WTC11 (cell line): ENCODE measurements around the gene CYGB. TPM values are rescaled to one million over a fixed set of nuclear protein-coding genes. Genes with fewer than 3 reads are reported as not detected.
A peak's percentile ranks its signal among the peaks of the same experiment; 100 is the strongest.
"Not testable (repeated sequence)": the region's sequence is repeated elsewhere in the genome, so short reads cannot be mapped to it uniquely, and the experiment has no call there.

Source experiments
- ATAC-seq: fragments of 200-7000 bp; cut with Tn5 transposase; 2 replicates; pipeline ENCODE4 v1.10.0; 2021; ENCODE audit warnings: mild to moderate bottlenecking, moderate library complexity
- CTCF ChIA-PET: fragments of 300-600 bp; sonication (Branson Sonifier 250); formaldehyde crosslinking; loops from one replicate; lab custom pipeline; 2021; ENCODE audit warnings: antibody characterized with exemption; lab: Charles Lee
- POLR2A ChIA-PET: fragments of 350-600 bp; sonication (Branson Sonifier 250); formaldehyde crosslinking; loops from one replicate; lab custom pipeline; 2021; ENCODE audit warnings: antibody characterized with exemption; lab: Charles Lee
- DNase-seq: peaks from one replicate; pipeline ENCODE4 v3.0.0; 2021; ENCODE audit warnings: low spot score
- H3K27ac Mint-ChIP-seq: 2 replicates; pipeline ENCODE4 v1.8.0; 2021; ENCODE audit warnings: mixed read lengths
- H3K27me3 Mint-ChIP-seq: 2 replicates; pipeline ENCODE4 v1.8.0; 2021; ENCODE audit warnings: low read depth, mild to moderate bottlenecking, moderate library complexity, mixed read lengths
- H3K36me3 Mint-ChIP-seq: 2 replicates; pipeline ENCODE4 v1.8.0; 2021; ENCODE audit warnings: mixed read lengths
- H3K4me1 Mint-ChIP-seq: 2 replicates; pipeline ENCODE4 v1.8.0; 2022; ENCODE audit warnings: mixed read lengths
- H3K4me3 Mint-ChIP-seq: 2 replicates; pipeline ENCODE4 v1.8.0; 2021; ENCODE audit warnings: mild to moderate bottlenecking, moderate library complexity, mixed read lengths
- H3K9me3 Mint-ChIP-seq: 2 replicates; pipeline ENCODE4 v1.8.0; 2021; ENCODE audit warnings: mixed read lengths
- ATF3 ChIP-seq: sonication (generic); formaldehyde crosslinking; conservative IDR thresholded peaks from 2 replicates; pipeline ENCODE4 v1.8.1; 2022; ENCODE audit warnings: mild to moderate bottlenecking, missing genetic modification reagents
- ATF6 ChIP-seq: sonication (generic); formaldehyde crosslinking; IDR thresholded peaks from 2 replicates; pipeline ENCODE4 v1.8.1; 2023; ENCODE audit warnings: mild to moderate bottlenecking, missing genetic modification reagents
- E2F1 ChIP-seq: sonication (generic); formaldehyde crosslinking; IDR thresholded peaks from 2 replicates; pipeline ENCODE4 v1.8.0; 2022; ENCODE audit warnings: mild to moderate bottlenecking, missing genetic modification reagents
- ELF4 ChIP-seq: sonication (generic); formaldehyde crosslinking; IDR thresholded peaks from 2 replicates; pipeline ENCODE4 v1.8.1; 2022; ENCODE audit warnings: low read depth, mild to moderate bottlenecking, moderate library complexity, missing genetic modification reagents
- KAT7 ChIP-seq: sonication (generic); formaldehyde crosslinking; IDR thresholded peaks from 2 replicates; pipeline ENCODE4 v1.8.1; 2023; ENCODE audit warnings: missing genetic modification reagents, mild to moderate bottlenecking, borderline replicate concordance
- MYBL2 ChIP-seq: sonication (generic); formaldehyde crosslinking; IDR thresholded peaks from 2 replicates; pipeline ENCODE4 v1.8.1; 2023; ENCODE audit warnings: mild to moderate bottlenecking, moderate library complexity, missing genetic modification reagents
- SMAD3 ChIP-seq: sonication (generic); formaldehyde crosslinking; IDR thresholded peaks from 2 replicates; pipeline ENCODE4 v1.8.0; 2022; ENCODE audit warnings: missing genetic modification reagents, mild to moderate bottlenecking, borderline replicate concordance
- STAT6 ChIP-seq: sonication (generic); formaldehyde crosslinking; conservative IDR thresholded peaks from 2 replicates; pipeline ENCODE4 v1.8.1; 2023; ENCODE audit warnings: mild to moderate bottlenecking, low read depth, missing genetic modification reagents, moderate library complexity
- ZNF263 ChIP-seq: sonication (generic); formaldehyde crosslinking; IDR thresholded peaks from 2 replicates; pipeline ENCODE4 v1.8.1; 2022; ENCODE audit warnings: low read depth, mild to moderate bottlenecking, moderate library complexity, missing genetic modification reagents
- ZNF281 ChIP-seq: sonication (generic); formaldehyde crosslinking; IDR thresholded peaks from 2 replicates; pipeline ENCODE4 v1.8.0; 2023; ENCODE audit warnings: mild to moderate bottlenecking, missing genetic modification reagents
- ZNF425 ChIP-seq: fragments of 250-450 bp; sonication (Bioruptor Pico); conservative IDR thresholded peaks from 2 replicates; pipeline ENCODE4 v1.9.0; 2021; ENCODE audit warnings: mild to moderate bottlenecking
- total RNA-seq: library from RNA; stranded (reverse); gene quantifications from 3 replicates; pipeline ENCODE4 v1.2.3, GENCODE V29; 2021

The CYGB gene
- total RNA-seq, 1 experiment from 2014 or later = 3.6 TPM

- TF ChIP-seq STAT6 (CRISPR knock-in tag) (no peak), E2F1 (no peak), ATF6 (CRISPR knock-in tag) (no peak), KAT7 (CRISPR knock-in tag) (no peak), SMAD3 (CRISPR knock-in tag) (no peak), ELF4 (CRISPR knock-in tag) (no peak), ATF3 (CRISPR knock-in tag) (no peak), ZNF263 (CRISPR knock-in tag) (no peak)
- TF ChIP-seq, all 79 proteins: peak for 0
Observed at GRCh38 chr17:76566613-76566943, 29.1 kb upstream of the CYGB start (continued).

GRCh38 chr17:76565728-76566612, 28.5 kb upstream of the CYGB start:
- Mint-ChIP-seq H3K4me3 (no peak overlapping the region), H3K4me1 (peaks cover 48% of the 10 kb centered on the region), H3K27ac (peak overlapping the region; percentile 10), H3K27me3 (no peaks in the 10 kb centered on the region), H3K9me3 (no peaks in the 10 kb centered on the region), H3K36me3 (peaks cover 45% of the 10 kb centered on the region)
- ATAC-seq = no peak
- CTCF ChIA-PET = interaction anchor here (0.8 to 4.8 kb wide), 16 partner anchors 8 to 115 kb away, joined by 3 to 45 read pairs (median 6); no protein-coding TSS in a partner anchor
- 0 out of 2 replicates have a peak, but pooled peaks have one; percentile 20 for TF ChIP-seq ZNF425 (CRISPR knock-in tag)
- TF ChIP-seq MYBL2 = 0 out of 2 replicates have a peak, but pooled peaks have one; percentile 28
- no peak for TF ChIP-seq ZNF281
- POLR2A ChIA-PET = interaction anchor here (0.6 to 1.3 kb wide), 4 partner anchors 9 to 58 kb away, joined by 3 to 6 read pairs (median 4); partner anchors contain the start of gene ST6GALNAC2
- no peak for DNase-seq

- peaks cover 56% of the 10 kb centered on the region for H3K4me1 Mint-ChIP-seq
Observed at GRCh38 chr17:76564991-76565727, 27.6 kb upstream of the CYGB start.

GRCh38 chr17:76563359-76563758, 25.9 kb upstream of the CYGB start:
- CTCF ChIA-PET, H3K27me3 Mint-ChIP-seq, DNase-seq, ATAC-seq, POLR2A ChIA-PET, H3K9me3 Mint-ChIP-seq, H3K4me3 Mint-ChIP-seq, H3K27ac Mint-ChIP-seq: not testable (repeated sequence)
- Mint-ChIP-seq H3K4me1 (peaks cover 65% of the 10 kb centered on the region), H3K36me3 (peaks cover 68% of the 10 kb centered on the region)

More at GRCh38 chr17:76564991-76565727, 27.6 kb upstream of the CYGB start:
- not testable (repeated sequence) for ATAC-seq, H3K27me3 Mint-ChIP-seq, H3K4me3 Mint-ChIP-seq, DNase-seq, H3K9me3 Mint-ChIP-seq
- CTCF ChIA-PET = interaction anchor here (0.8 to 4.8 kb wide), 6 partner anchors 10 to 116 kb away, joined by 4 to 45 read pairs (median 6); no protein-coding TSS in a partner anchor
- H3K27ac Mint-ChIP-seq = peak overlapping the region; percentile 10
- H3K36me3 Mint-ChIP-seq = peaks cover 51% of the 10 kb centered on the region
- POLR2A ChIA-PET = interaction anchor here (1.3 kb wide), 1 partner anchor 8 kb away, joined by 4 read pairs; no protein-coding TSS in a partner anchor
